ENCODE data around the gene ZNF668. TPM values are rescaled to one million over a fixed set of nuclear protein-coding genes. Genes with fewer than 3 reads are reported as not detected.
A peak's percentile ranks its signal among the peaks of the same experiment; 100 is the strongest.

ZNF668 gene
- total and polyA plus RNA-seq, 2 of the 13 experiments (the other 11 are each of a cell fraction or from before 2014, with no cell fraction given): 3.8 to 9.8 TPM

- TF ChIP-seq USF2 (IDR thresholded peaks at IDR 0.05; ENCODE audit: low read depth, low read length): no peak
- no peak for TF ChIP-seq USF2 (CRISPR knock-in tag; IDR thresholded peaks at IDR 0.05; ENCODE audit: borderline replicate concordance)
- 0 out of 2 replicates have a peak, but pooled peaks have one; percentile 14 for TF ChIP-seq AKAP8 (CRISPR knock-in tag; IDR thresholded peaks at IDR 0.05)
- TF ChIP-seq RAD21 (CRISPR knock-in tag; IDR thresholded peaks at IDR 0.05): peak; percentile 17; the same call in 1 of the 2 replicates
- no peak for TF ChIP-seq MYNN (CRISPR knock-in tag; IDR thresholded peaks at IDR 0.05; ENCODE audit: low read depth)
- TF ChIP-seq ZNF749 (CRISPR knock-in tag; IDR thresholded peaks at IDR 0.05; ENCODE audit: borderline replicate concordance): no peak
- TF ChIP-seq DR1 (CRISPR knock-in tag; IDR thresholded peaks at IDR 0.05): peak; percentile 95
- no peak for TF ChIP-seq DPF2 (CRISPR knock-in tag; IDR thresholded peaks at IDR 0.05; ENCODE audit: borderline replicate concordance, low read depth)
- TF ChIP-seq SMYD3 (CRISPR knock-in tag; IDR thresholded peaks at IDR 0.05): no peak
- peak; percentile 62 for TF ChIP-seq KLF6 (CRISPR knock-in tag; IDR thresholded peaks at IDR 0.05)
- TF ChIP-seq ZNF235 (CRISPR knock-in tag; IDR thresholded peaks at IDR 0.05; ENCODE audit: borderline replicate concordance): peak; percentile 91; the same call in 1 of the 2 replicates
- TF ChIP-seq IKZF5 (CRISPR knock-in tag; IDR thresholded peaks at IDR 0.05): 0 out of 2 replicates have a peak, but pooled peaks have one; percentile 19
- TF ChIP-seq ZMYM3 (CRISPR knock-in tag; IDR thresholded peaks at IDR 0.05): no peak
- 0 out of 2 replicates have a peak, but pooled peaks have one; percentile 36 for TF ChIP-seq GFI1 (CRISPR knock-in tag; IDR thresholded peaks at IDR 0.05; ENCODE audit: borderline replicate concordance)
- 0 out of 2 replicates have a peak, but pooled peaks have one; percentile 70 for TF ChIP-seq HES4 (CRISPR knock-in tag; IDR thresholded peaks at IDR 0.05; ENCODE audit: borderline replicate concordance)
- 0 out of 2 replicates have a peak, but pooled peaks have one; percentile 59 for TF ChIP-seq MAZ (IDR thresholded peaks at IDR 0.05; ENCODE audit: borderline replicate concordance, low read depth, low read length)
- peak; percentile 55 for TF ChIP-seq MAZ (CRISPR knock-in tag; IDR thresholded peaks at IDR 0.05; ENCODE audit: low read depth)
- no peak for TF ChIP-seq EP300 (IDR thresholded peaks at IDR 0.05; ENCODE audit: low read depth in 2 of 2, low read length in 2 of 2)
- no peak for TF ChIP-seq EP300 (CRISPR knock-in tag; IDR thresholded peaks at IDR 0.05; ENCODE audit: borderline replicate concordance)
- TF ChIP-seq AGO1 (IDR thresholded peaks at IDR 0.05; ENCODE audit: low read depth, low read length, poor library complexity, severe bottlenecking): no peak
- TF ChIP-seq THYN1 (CRISPR knock-in tag; IDR thresholded peaks at IDR 0.05; ENCODE audit: borderline replicate concordance, low read depth): no peak
- no peak for TF ChIP-seq MBNL3 (CRISPR knock-in tag; conservative IDR thresholded peaks at IDR 0.05)
- 0 out of 2 replicates have a peak, but pooled peaks have one; percentile 18 for TF ChIP-seq ZNF772 (CRISPR knock-in tag; IDR thresholded peaks at IDR 0.05)
- TF ChIP-seq TFDP1 (CRISPR knock-in tag; IDR thresholded peaks at IDR 0.05; ENCODE audit: borderline replicate concordance): no peak; the same call in 1 of the 2 replicates
- no peak for TF ChIP-seq ATRX (CRISPR knock-in tag; IDR thresholded peaks at IDR 0.05; ENCODE audit: borderline replicate concordance)
- peak; percentile 21; the same call in 1 of the 2 replicates for TF ChIP-seq BORCS8-MEF2B (CRISPR knock-in tag; IDR thresholded peaks at IDR 0.05)
Observed at GRCh38 chr16:31033709-31034492, 40.1 kb downstream of the ZNF668 start (continued).

Data from HepG2 (cell line).